ENCODE measurements around the gene ZCCHC7. TPM values are rescaled to one million over a fixed set of nuclear protein-coding genes. Genes with fewer than 3 reads are reported as not detected.

The ZCCHC7 gene
- total and polyA plus RNA-seq, 2 donors (not counting 3 experiments of a cell fraction or from before 2014, with no cell fraction given), result 7.4 to 14.8 TPM

GRCh38 chr9:37362430-37362829 is 242.1 kb downstream of the ZCCHC7 start:
- dilution Hi-C loops (cut with MboI; ENCODE audit: extremely low pct_ligation_motif_present, low sequenced_read_pairs) (no loop called here), intact Hi-C loops (cut with micrococcal nuclease) (no loop called here)
- Histone ChIP-seq H3K27ac (ENCODE audit: insufficient read depth, low read depth, low read length) (no peak overlapping the region), H3K9me3 (replicated peaks; ENCODE audit: control insufficient read depth, insufficient read depth, low read length) (no peaks in the 10 kb centered on the region), H3K9ac (replicated peaks; ENCODE audit: extremely low read depth, insufficient read depth, low read length) (no peak overlapping the region), H2AFZ (ENCODE audit: low read depth, low read length) (no peak overlapping the region), H3K9me1 (replicated peaks; ENCODE audit: control insufficient read depth, extremely low read depth, insufficient read depth, low read length) (no peaks in the 10 kb centered on the region), H3K36me3 (ENCODE audit: control insufficient read depth in 2 of 2, extremely low read depth in 1 of 2, insufficient read depth in 2 of 2, low read length in 2 of 2) (no peaks in the 10 kb centered on the region), H3K79me2 (ENCODE audit: control insufficient read depth, insufficient read depth, low read length) (no peaks in the 10 kb centered on the region), H3K4me2 (ENCODE audit: insufficient read depth, low read length) (no peak overlapping the region), H3K4me1 (ENCODE audit: control insufficient read depth, extremely low read depth, insufficient read depth, low read length) (no peaks in the 10 kb centered on the region), H3K4me3 (replicated peaks in 1 of 3; ENCODE audit: insufficient read depth in 1 of 3, low read depth in 1 of 3, low read length in 3 of 3) (no peak overlapping the region), H3K27me3 (ENCODE audit: control insufficient read depth in 2 of 2, insufficient read depth in 2 of 2, low read length in 2 of 2) (no peaks in the 10 kb centered on the region), H4K20me1 (replicated peaks; ENCODE audit: control insufficient read depth, extremely low read depth, insufficient read depth, low read length) (no peaks in the 10 kb centered on the region)
- ChIA-PET CTCF (no interaction called here), POLR2A (no interaction called here)
- DNase-seq (ENCODE audit: low read depth, low spot score) (no peak), FAIRE-seq (no peak)
- no peak for TF ChIP-seq MYC (IDR thresholded peaks at IDR 0.05; ENCODE audit: low read depth, low read length)
- no peak for TF ChIP-seq JUN (IDR thresholded peaks at IDR 0.05; ENCODE audit: borderline replicate concordance, insufficient read depth, insufficient read length, low read depth)
- no peak for TF ChIP-seq GATA2 (IDR thresholded peaks at IDR 0.05; ENCODE audit: insufficient read depth, insufficient read length, low read depth, low read length)
- BruUV-seq (replicated peaks), result no TSS peak

- intact Hi-C loops (cut with micrococcal nuclease), result no loop called here
- no peak overlapping the region for H3K4me2 ChIP-seq (ENCODE audit: insufficient read depth, low read length)
- H3K36me3 ChIP-seq (ENCODE audit: control insufficient read depth in 2 of 2, extremely low read depth in 1 of 2, insufficient read depth in 2 of 2, low read length in 2 of 2), result no peaks in the 10 kb centered on the region
- no peak overlapping the region for H2AFZ ChIP-seq (ENCODE audit: low read depth, low read length)
- POLR2A ChIA-PET, result no interaction called here
- no peaks in the 10 kb centered on the region for H3K79me2 ChIP-seq (ENCODE audit: control insufficient read depth, insufficient read depth, low read length)
- no TSS peak for BruUV-seq (replicated peaks)
- CTCF ChIA-PET, result no interaction called here
- no peaks in the 10 kb centered on the region for H3K9me3 ChIP-seq (replicated peaks; ENCODE audit: control insufficient read depth, insufficient read depth, low read length)
- dilution Hi-C loops (cut with MboI; ENCODE audit: extremely low pct_ligation_motif_present, low sequenced_read_pairs), result no loop called here
- no peak for FAIRE-seq
- H3K9me1 ChIP-seq (replicated peaks; ENCODE audit: control insufficient read depth, extremely low read depth, insufficient read depth, low read length), result no peaks in the 10 kb centered on the region
- no peak for TF ChIP-seq FOS (IDR thresholded peaks at IDR 0.05; ENCODE audit: borderline replicate concordance, insufficient read depth, low read length)
- no peak for TF ChIP-seq GATA2 (IDR thresholded peaks at IDR 0.05; ENCODE audit: insufficient read depth, insufficient read length, low read depth, low read length)
- TF ChIP-seq POLR2A (IDR thresholded peaks at IDR 0.05; ENCODE audit: low read depth, low read length), result no peak
- no peak for TF ChIP-seq JUN (IDR thresholded peaks at IDR 0.05; ENCODE audit: borderline replicate concordance, insufficient read depth, insufficient read length, low read depth)
- TF ChIP-seq MAX (IDR thresholded peaks at IDR 0.05; ENCODE audit: insufficient read depth, insufficient read length), result no peak
- no peak for TF ChIP-seq POLR2AphosphoS5 (IDR thresholded peaks at IDR 0.05; ENCODE audit: insufficient read depth, low read depth, low read length)
- TF ChIP-seq, protein P1, sequence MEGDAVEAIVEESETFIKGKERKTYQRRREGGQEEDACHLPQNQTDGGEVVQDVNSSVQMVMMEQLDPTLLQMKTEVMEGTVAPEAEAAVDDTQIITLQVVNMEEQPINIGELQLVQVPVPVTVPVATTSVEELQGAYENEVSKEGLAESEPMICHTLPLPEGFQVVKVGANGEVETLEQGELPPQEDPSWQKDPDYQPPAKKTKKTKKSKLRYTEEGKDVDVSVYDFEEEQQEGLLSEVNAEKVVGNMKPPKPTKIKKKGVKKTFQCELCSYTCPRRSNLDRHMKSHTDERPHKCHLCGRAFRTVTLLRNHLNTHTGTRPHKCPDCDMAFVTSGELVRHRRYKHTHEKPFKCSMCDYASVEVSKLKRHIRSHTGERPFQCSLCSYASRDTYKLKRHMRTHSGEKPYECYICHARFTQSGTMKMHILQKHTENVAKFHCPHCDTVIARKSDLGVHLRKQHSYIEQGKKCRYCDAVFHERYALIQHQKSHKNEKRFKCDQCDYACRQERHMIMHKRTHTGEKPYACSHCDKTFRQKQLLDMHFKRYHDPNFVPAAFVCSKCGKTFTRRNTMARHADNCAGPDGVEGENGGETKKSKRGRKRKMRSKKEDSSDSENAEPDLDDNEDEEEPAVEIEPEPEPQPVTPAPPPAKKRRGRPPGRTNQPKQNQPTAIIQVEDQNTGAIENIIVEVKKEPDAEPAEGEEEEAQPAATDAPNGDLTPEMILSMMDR (IDR thresholded peaks at IDR 0.05; ENCODE audit: extremely low read depth in 1 of 2, insufficient read depth in 1 of 2, low read depth in 1 of 2, low read length in 2 of 2), result no peak
- TF ChIP-seq MYC (IDR thresholded peaks at IDR 0.05; ENCODE audit: low read depth, low read length), result no peak
- TF ChIP-seq EZH2 (IDR thresholded peaks at IDR 0.05; ENCODE audit: borderline replicate concordance, low read depth, low read length, severe bottlenecking), result no peak
- no peaks in the 10 kb centered on the region for H3K27me3 ChIP-seq (ENCODE audit: control insufficient read depth in 2 of 2, insufficient read depth in 2 of 2, low read length in 2 of 2)
- DNase-seq (ENCODE audit: low read depth, low spot score), result no peak
- no peak overlapping the region for H3K4me3 ChIP-seq (replicated peaks in 1 of 3; ENCODE audit: insufficient read depth in 1 of 3, low read depth in 1 of 3, low read length in 3 of 3)
- no peak overlapping the region for H3K9ac ChIP-seq (replicated peaks; ENCODE audit: extremely low read depth, insufficient read depth, low read length)
- no peaks in the 10 kb centered on the region for H3K4me1 ChIP-seq (ENCODE audit: control insufficient read depth, extremely low read depth, insufficient read depth, low read length)
- H3K27ac ChIP-seq (ENCODE audit: insufficient read depth, low read depth, low read length), result no peak overlapping the region
- H4K20me1 ChIP-seq (replicated peaks; ENCODE audit: control insufficient read depth, extremely low read depth, insufficient read depth, low read length), result no peaks in the 10 kb centered on the region
These were observed 242.8 kb downstream of the ZCCHC7 start for GRCh38 chr9:37363124-37363523.
